Activated CD4-positive, alpha-beta T cell treated with anti-CD3 and anti-CD28 coated beads for 36 hours (primary cell): ENCODE data around the gene CLCN1. TPM values are rescaled to one million over a fixed set of nuclear protein-coding genes. Genes with fewer than 3 reads are reported as not detected.
A peak's percentile ranks its signal among the peaks of the same experiment; 100 is the strongest.
"Not testable (repeated sequence)": the region's sequence is repeated elsewhere in the genome, so short reads cannot be mapped to it uniquely, and the experiment has no call there.

Experiments used
- ATAC-seq: fragments of 200-7000 bp; cut with Tn5 transposase; one replicate; pipeline ENCODE4 v1.10.0; 2021; ENCODE audit warnings: mild to moderate bottlenecking, moderate library complexity
- CTCF ChIA-PET: fragments of 350-600 bp; sonication (Branson Sonifier 250); formaldehyde crosslinking; loops from one replicate; lab custom pipeline; 2021; ENCODE audit warnings: antibody characterized with exemption; lab: Charles Lee
- POLR2A ChIA-PET: fragments of 350-600 bp; sonication (Branson Sonifier 250); formaldehyde crosslinking; loops from one replicate; lab custom pipeline; 2021; ENCODE audit warnings: antibody characterized with exemption, inconsistent platforms; lab: Charles Lee
- DNase-seq: peaks from one replicate; pipeline ENCODE4 v3.0.0-alpha.2; 2020
- H3K27ac Mint-ChIP-seq: one replicate; pipeline ENCODE4 v1.8.0; 2021; ENCODE audit warnings: mixed read lengths
- H3K27me3 Mint-ChIP-seq: one replicate; pipeline ENCODE4 v1.8.0; 2021; ENCODE audit warnings: mixed read lengths
- H3K36me3 Mint-ChIP-seq: one replicate; pipeline ENCODE4 v1.8.0; 2021; ENCODE audit warnings: low read depth, mixed read lengths
- H3K4me1 Mint-ChIP-seq: one replicate; pipeline ENCODE4 v1.8.0; 2021; ENCODE audit warnings: mixed read lengths
- H3K4me3 Mint-ChIP-seq: one replicate; pipeline ENCODE4 v1.8.0; 2021; ENCODE audit warnings: mild to moderate bottlenecking, moderate library complexity, mixed read lengths
- H3K9me3 Mint-ChIP-seq: one replicate; pipeline ENCODE4 v1.8.0; 2021; ENCODE audit warnings: low read depth, mixed read lengths
- intact Hi-C, 2 experiments: fragments of 100-400 bp; cut with DNase I in 1 of 2; cut with micrococcal nuclease in 1 of 2; formaldehyde crosslinking; loops; one replicate each; pipeline versions ENCODE4 v1.14.2 to v1.15.1; 2022 to 2024; cut with DNase I, micrococcal nuclease
- total RNA-seq, 2 experiments: library from RNA; stranded (reverse); gene quantifications; one replicate each; pipeline ENCODE4 v1.2.3, GENCODE V29; 2021

The CLCN1 gene
- total RNA-seq, 2 experiments from 2014 or later: 0.07 to 0.09 TPM

GRCh38 chr7:143391462-143392404 lies 75.8 kb downstream of the CLCN1 start:
- no peak overlapping the region for H3K4me3 Mint-ChIP-seq
- H3K36me3 Mint-ChIP-seq: peaks cover 29% of the 10 kb centered on the region
- no peak for ATAC-seq
- H3K27ac Mint-ChIP-seq: no peak overlapping the region
- no peak for DNase-seq
- peaks cover 17% of the 10 kb centered on the region for H3K4me1 Mint-ChIP-seq
- no peaks in the 10 kb centered on the region for H3K27me3 Mint-ChIP-seq
- ChIA-PET POLR2A (no interaction called here), CTCF (interaction anchor here (1.3 to 1.7 kb wide), 2 partner anchors 8 to 15 kb away, joined by 6 to 10 read pairs; no protein-coding TSS in a partner anchor)
- H3K9me3 Mint-ChIP-seq: no peaks in the 10 kb centered on the region
- intact Hi-C loops: no loop called here

GRCh38 chr7:143392427-143392826 lies 76.5 kb downstream of the CLCN1 start:
- peaks cover 29% of the 10 kb centered on the region for H3K36me3 Mint-ChIP-seq

GRCh38 chr7:143392875-143393266 lies 77.0 kb downstream of the CLCN1 start:
- POLR2A ChIA-PET: no interaction called here
- peaks cover 17% of the 10 kb centered on the region for H3K4me1 Mint-ChIP-seq

More at GRCh38 chr7:143392427-143392826, 76.5 kb downstream of the CLCN1 start:
- CTCF ChIA-PET: interaction anchor here (1.3 to 2.3 kb wide), 4 partner anchors 8 to 24 kb away, joined by 6 to 11 read pairs (median 10); no protein-coding TSS in a partner anchor
- H3K27ac Mint-ChIP-seq, H3K9me3 Mint-ChIP-seq, H3K27me3 Mint-ChIP-seq, intact Hi-C loops, H3K4me3 Mint-ChIP-seq, POLR2A ChIA-PET, ATAC-seq, DNase-seq: not testable (repeated sequence)
- peaks cover 17% of the 10 kb centered on the region for H3K4me1 Mint-ChIP-seq

GRCh38 chr7:143393267-143394041 lies 77.5 kb downstream of the CLCN1 start:
- Mint-ChIP-seq H3K4me3 (no peak overlapping the region), H3K27me3 (no peaks in the 10 kb centered on the region), H3K36me3 (peaks cover 29% of the 10 kb centered on the region), H3K4me1 (peaks cover 17% of the 10 kb centered on the region), H3K27ac (no peak overlapping the region), H3K9me3 (no peaks in the 10 kb centered on the region)
- intact Hi-C loops: no loop called here
- ChIA-PET CTCF (interaction anchor here (1.0 to 2.3 kb wide), 6 partner anchors 9 to 24 kb away, joined by 3 to 11 read pairs (median 8); no protein-coding TSS in a partner anchor), POLR2A (no interaction called here)
- no peak for DNase-seq
- ATAC-seq: no peak

More at GRCh38 chr7:143392875-143393266, 77.0 kb downstream of the CLCN1 start:
- Mint-ChIP-seq H3K27me3 (no peaks in the 10 kb centered on the region), H3K4me3 (no peak overlapping the region), H3K36me3 (peaks cover 29% of the 10 kb centered on the region), H3K9me3 (no peaks in the 10 kb centered on the region), H3K27ac (no peak overlapping the region)
- intact Hi-C loops: no loop called here
- no peak for DNase-seq
- ATAC-seq: no peak
- CTCF ChIA-PET: interaction anchor here (1.0 to 2.3 kb wide), 5 partner anchors 9 to 23 kb away, joined by 3 to 11 read pairs (median 9); no protein-coding TSS in a partner anchor

GRCh38 chr7:143394068-143394467 lies 78.2 kb downstream of the CLCN1 start:
- CTCF ChIA-PET: interaction anchor here (1.0 to 2.3 kb wide), 4 partner anchors 10 to 24 kb away, joined by 3 to 11 read pairs (median 6); no protein-coding TSS in a partner anchor
- no peak overlapping the region for H3K27ac Mint-ChIP-seq

GRCh38 chr7:143394777-143395176 lies 78.9 kb downstream of the CLCN1 start:
- H3K27ac Mint-ChIP-seq: no peak overlapping the region
- ATAC-seq (no peak), DNase-seq (no peak)

More at GRCh38 chr7:143394068-143394467, 78.2 kb downstream of the CLCN1 start:
- DNase-seq (no peak), ATAC-seq (no peak)
- intact Hi-C loops: no loop called here
- Mint-ChIP-seq H3K9me3 (no peaks in the 10 kb centered on the region), H3K27me3 (no peaks in the 10 kb centered on the region), H3K4me1 (peaks cover 17% of the 10 kb centered on the region), H3K4me3 (no peak overlapping the region), H3K36me3 (peaks cover 27% of the 10 kb centered on the region)
- POLR2A ChIA-PET: no interaction called here

GRCh38 chr7:143395187-143396149 lies 79.6 kb downstream of the CLCN1 start:
- H3K4me1 Mint-ChIP-seq: peaks cover 6% of the 10 kb centered on the region
- peaks cover 15% of the 10 kb centered on the region for H3K36me3 Mint-ChIP-seq
- CTCF ChIA-PET: interaction anchor here (0.6 to 1.6 kb wide), 4 partner anchors 9 to 26 kb away, joined by 3 to 4 read pairs (median 3); no protein-coding TSS in a partner anchor
- H3K9me3 Mint-ChIP-seq: no peaks in the 10 kb centered on the region
- ATAC-seq (peak; percentile 52), DNase-seq (no peak)
- peak overlapping the region; percentile 40 for H3K27ac Mint-ChIP-seq
- intact Hi-C loops: no loop called here
- POLR2A ChIA-PET: interaction anchor here (0.9 kb wide), 1 partner anchor 15 kb away, joined by 7 read pairs; no protein-coding TSS in a partner anchor
- no peaks in the 10 kb centered on the region for H3K27me3 Mint-ChIP-seq
- no peak overlapping the region for H3K4me3 Mint-ChIP-seq

More at GRCh38 chr7:143394777-143395176, 78.9 kb downstream of the CLCN1 start:
- no peaks in the 10 kb centered on the region for H3K27me3 Mint-ChIP-seq
- ChIA-PET CTCF (interaction anchor here (0.6 to 1.6 kb wide), 4 partner anchors 9 to 44 kb away, joined by 3 to 4 read pairs (median 3); no protein-coding TSS in a partner anchor), POLR2A (no interaction called here)
- no peak overlapping the region for H3K4me3 Mint-ChIP-seq
- peaks cover 10% of the 10 kb centered on the region for H3K4me1 Mint-ChIP-seq
- intact Hi-C loops: no loop called here
- H3K9me3 Mint-ChIP-seq: no peaks in the 10 kb centered on the region
- peaks cover 20% of the 10 kb centered on the region for H3K36me3 Mint-ChIP-seq

GRCh38 chr7:143396182-143396581 lies 80.3 kb downstream of the CLCN1 start:
- no peak overlapping the region for H3K4me3 Mint-ChIP-seq
- H3K36me3 Mint-ChIP-seq: peaks cover 9% of the 10 kb centered on the region
- ATAC-seq (no peak), DNase-seq (no peak)
- no peaks in the 10 kb centered on the region for H3K9me3 Mint-ChIP-seq
- CTCF ChIA-PET: interaction anchor here (0.9 to 1.6 kb wide), 3 partner anchors 9 to 16 kb away, joined by 3 to 4 read pairs (median 3); no protein-coding TSS in a partner anchor
- intact Hi-C loops: no loop called here
- H3K27me3 Mint-ChIP-seq: no peaks in the 10 kb centered on the region
- peaks cover 6% of the 10 kb centered on the region for H3K4me1 Mint-ChIP-seq
- POLR2A ChIA-PET: interaction anchor here (0.9 kb wide), 1 partner anchor 16 kb away, joined by 7 read pairs; no protein-coding TSS in a partner anchor
- H3K27ac Mint-ChIP-seq: no peak overlapping the region

GRCh38 chr7:143396625-143397556 lies 81.0 kb downstream of the CLCN1 start:
- Mint-ChIP-seq H3K4me1 (peaks cover 6% of the 10 kb centered on the region), H3K9me3 (no peaks in the 10 kb centered on the region), H3K27me3 (no peaks in the 10 kb centered on the region), H3K4me3 (no peak overlapping the region), H3K27ac (no peak overlapping the region), H3K36me3 (peaks cover 5% of the 10 kb centered on the region)
- DNase-seq (no peak), ATAC-seq (no peak)
- intact Hi-C loops: no loop called here
- ChIA-PET POLR2A (no interaction called here), CTCF (interaction anchor here (1.5 kb wide), 1 partner anchor 9 kb away, joined by 3 read pairs; no protein-coding TSS in a partner anchor)
